ENCODE results near the gene TCF4.

The TCF4 gene

GRCh38 chr18:55317864-55318263, 270.1 kb downstream of the TCF4 start (continued):
- TF ChIP-seq OSR1 (CRISPR knock-in tag; IDR thresholded peaks at IDR 0.05) = no peak
- TF ChIP-seq PPARA (CRISPR knock-in tag; IDR thresholded peaks at IDR 0.05; ENCODE audit: borderline replicate concordance) = no peak
- no peak for TF ChIP-seq ZNF565 (CRISPR knock-in tag; conservative IDR thresholded peaks at IDR 0.05; ENCODE audit: low read depth)
- no peak for TF ChIP-seq ISL1 (CRISPR knock-in tag; IDR thresholded peaks at IDR 0.05)
- TF ChIP-seq TSHZ2 (CRISPR knock-in tag; IDR thresholded peaks at IDR 0.05) = no peak
- TF ChIP-seq ARNTL (CRISPR knock-in tag; IDR thresholded peaks at IDR 0.05; ENCODE audit: borderline replicate concordance, low read depth) = no peak

GRCh38 chr18:55317324-55317723, 270.7 kb downstream of the TCF4 start:
- TF ChIP-seq ZNF565 (CRISPR knock-in tag; conservative IDR thresholded peaks at IDR 0.05; ENCODE audit: low read depth) (no peak), PATZ1 (CRISPR knock-in tag; IDR thresholded peaks at IDR 0.05; ENCODE audit: borderline replicate concordance) (no peak), TCF4 (CRISPR knock-in tag; IDR thresholded peaks at IDR 0.05; ENCODE audit: borderline replicate concordance) (no peak), CREB5 (CRISPR knock-in tag; IDR thresholded peaks at IDR 0.05; ENCODE audit: low read depth) (no peak), TSHZ2 (CRISPR knock-in tag; IDR thresholded peaks at IDR 0.05) (no peak), ZNF8 (CRISPR knock-in tag; IDR thresholded peaks at IDR 0.05) (no peak), RARB (CRISPR knock-in tag; IDR thresholded peaks at IDR 0.05) (no peak), PPARA (CRISPR knock-in tag; IDR thresholded peaks at IDR 0.05; ENCODE audit: borderline replicate concordance) (no peak), CSDC2 (CRISPR knock-in tag; IDR thresholded peaks at IDR 0.05) (no peak), ARNTL (CRISPR knock-in tag; IDR thresholded peaks at IDR 0.05; ENCODE audit: borderline replicate concordance, low read depth) (no peak), ESRRG (CRISPR knock-in tag; IDR thresholded peaks at IDR 0.05) (no peak), ZC3H10 (CRISPR knock-in tag; IDR thresholded peaks at IDR 0.05) (no peak), ZFP30 (CRISPR knock-in tag; IDR thresholded peaks at IDR 0.05) (no peak), BACH2 (CRISPR knock-in tag; IDR thresholded peaks at IDR 0.05; ENCODE audit: borderline replicate concordance) (no peak), TOX (CRISPR knock-in tag; IDR thresholded peaks at IDR 0.05; ENCODE audit: borderline replicate concordance) (no peak), ZNF70 (CRISPR knock-in tag; IDR thresholded peaks at IDR 0.05) (no peak), ISL1 (CRISPR knock-in tag; IDR thresholded peaks at IDR 0.05) (no peak), CSRNP3 (CRISPR knock-in tag; IDR thresholded peaks at IDR 0.05) (no peak), ZFP3 (CRISPR knock-in tag; IDR thresholded peaks at IDR 0.05) (no peak), GLIS3 (CRISPR knock-in tag; IDR thresholded peaks at IDR 0.05) (no peak)

More at GRCh38 chr18:55317324-55317723, 270.7 kb downstream of the TCF4 start:
- ATAC-seq = no peak

All from SK-N-SH treated with all-trans-retinoic acid at 6 μM for 48 hours (cell line).